GM21825 (cell line): ENCODE results near the gene CCDC170.
A peak's percentile ranks its signal among the peaks of the same experiment; 100 is the strongest.
"Not testable (repeated sequence)": the region's sequence is repeated elsewhere in the genome, so short reads cannot be mapped to it uniquely, and the experiment has no call there.

Experiments
- ATAC-seq: cut with Tn5 transposase; IDR thresholded peaks from one replicate; pipeline ENCODE4 v1.9.1; 2021; ENCODE audit warnings: mild to moderate bottlenecking, moderate library complexity; ENCODE audit not compliant: unreplicated experiment

CCDC170 gene

GRCh38 chr6:151494235-151494935 is 568 bp downstream of the CCDC170 start:
- no peak for ATAC-seq

- no peak for ATAC-seq
Observed at GRCh38 chr6:151494936-151495320, 1.1 kb downstream of the CCDC170 start.

DNA sequence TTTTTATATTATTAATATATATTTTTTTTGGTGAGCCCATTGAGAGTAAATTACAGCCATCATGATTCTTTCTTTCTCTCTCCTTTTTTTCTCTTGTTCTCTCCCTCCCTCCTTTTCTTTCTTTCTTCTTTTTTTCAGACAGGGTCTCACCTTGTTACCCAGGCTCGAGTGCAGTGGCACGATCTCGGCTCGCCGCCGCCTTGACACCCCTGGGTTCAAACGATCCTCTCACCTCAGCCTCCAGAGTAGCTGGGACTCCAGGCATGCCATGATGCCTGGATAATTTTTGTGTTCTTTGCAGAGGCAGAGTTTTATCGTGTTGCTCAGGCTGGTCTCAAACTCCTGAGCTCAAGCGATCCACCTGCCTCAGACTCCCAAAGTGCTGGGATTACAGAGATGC is 1.6 kb downstream of the CCDC170 start:
- ATAC-seq = no peak

GRCh38 chr6:151497905-151498304 is 4.1 kb downstream of the CCDC170 start:
- no peak for ATAC-seq

GRCh38 chr6:151498327-151498726 is 4.5 kb downstream of the CCDC170 start:
- peak; percentile 76 for ATAC-seq

GRCh38 chr6:151499551-151499950 is 5.7 kb downstream of the CCDC170 start:
- ATAC-seq = no peak

DNA sequence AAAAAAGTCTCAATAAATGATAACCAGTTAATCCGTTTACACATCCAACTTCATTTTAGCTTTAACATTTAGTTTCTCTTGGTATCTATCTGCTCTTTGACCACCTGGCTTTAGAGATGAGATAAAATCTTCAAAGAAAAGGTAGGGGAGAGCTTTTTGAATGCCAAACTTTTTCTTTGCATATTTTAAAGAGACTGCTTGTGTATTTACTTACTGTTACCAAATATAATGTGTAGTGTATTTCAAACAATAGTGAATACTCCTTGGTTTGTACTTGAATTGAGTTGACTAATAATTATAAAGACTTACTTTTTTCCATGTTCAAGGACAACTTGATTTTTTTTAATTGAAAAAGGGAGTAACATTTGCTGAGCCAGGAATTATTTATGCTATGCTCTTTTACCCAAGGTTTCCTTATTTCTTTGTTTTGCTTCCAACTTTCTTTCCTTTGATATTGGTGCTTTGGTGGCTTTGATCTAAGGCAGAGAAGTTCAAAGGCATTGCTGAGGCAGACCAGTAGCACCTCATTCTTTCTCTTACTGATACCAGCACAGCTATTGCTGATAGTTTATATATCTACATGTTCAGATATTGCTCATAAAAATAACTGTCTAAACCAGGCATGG is 7.8 kb downstream of the CCDC170 start:
- ATAC-seq = no peak

DNA sequence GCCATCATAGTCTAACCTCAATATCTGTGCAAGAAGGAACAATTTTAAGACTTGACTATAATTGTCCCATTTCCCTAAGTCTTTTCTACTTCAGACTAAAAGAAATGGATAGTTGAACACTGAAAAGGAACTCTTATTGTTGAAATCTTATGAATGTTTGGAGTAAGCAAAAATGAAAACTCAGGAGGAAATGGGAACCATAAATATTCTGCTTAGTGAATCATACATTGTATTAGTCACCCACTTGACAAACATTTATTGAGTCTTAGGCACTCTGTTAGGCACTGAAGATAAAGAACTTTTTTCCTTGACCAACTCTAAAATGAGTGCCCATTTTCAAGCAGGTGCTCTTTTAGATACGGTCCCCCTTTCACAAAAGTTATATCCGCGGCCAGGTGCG is 8.7 kb downstream of the CCDC170 start:
- ATAC-seq = no peak

DNA sequence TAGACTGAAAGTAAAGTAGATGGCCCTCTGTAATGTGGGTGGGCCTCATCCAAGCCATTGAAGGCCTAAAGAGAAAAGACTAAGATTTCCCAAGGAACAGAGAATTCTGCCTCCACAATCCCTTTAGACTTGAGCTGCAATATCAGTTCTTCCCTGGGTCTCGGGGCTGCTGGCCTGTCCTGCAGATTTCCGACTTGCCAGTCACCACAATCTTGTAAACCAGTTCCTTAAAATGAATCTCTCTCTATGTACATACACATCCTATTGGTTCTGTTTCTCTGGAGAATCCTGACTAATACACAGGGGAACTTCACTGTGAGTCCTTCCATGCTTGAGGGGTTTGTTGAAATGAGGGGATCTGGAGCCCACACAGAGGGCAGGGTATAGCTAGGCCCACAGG is 12.9 kb downstream of the CCDC170 start:
- no peak for ATAC-seq

GRCh38 chr6:151509048-151509447 is 15.2 kb downstream of the CCDC170 start:
- no peak for ATAC-seq

DNA sequence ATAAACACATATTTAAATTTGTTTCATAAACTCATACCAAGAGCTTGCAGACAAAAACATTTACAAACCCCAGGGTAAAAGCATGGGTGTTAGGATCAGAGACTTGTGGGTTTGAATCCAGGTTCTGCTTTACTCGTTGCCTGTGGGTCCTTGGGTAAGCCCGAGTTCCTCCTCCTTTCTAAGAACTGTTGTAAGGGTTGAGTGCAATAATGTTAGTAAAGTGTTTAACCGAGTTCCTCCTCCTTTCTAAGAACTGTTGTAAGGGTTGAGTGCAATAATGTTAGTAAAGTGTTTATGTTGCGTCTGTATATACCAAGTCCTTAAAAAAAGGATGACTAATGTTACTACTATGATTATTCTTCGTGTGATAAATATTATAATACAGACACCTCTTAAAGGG is 18.7 kb downstream of the CCDC170 start:
- ATAC-seq = no peak

GRCh38 chr6:151514000-151514730 is 20.3 kb downstream of the CCDC170 start:
- ATAC-seq = no peak

- ATAC-seq = not testable (repeated sequence)
Observed at GRCh38 chr6:151518992-151519391, 25.2 kb downstream of the CCDC170 start.

DNA sequence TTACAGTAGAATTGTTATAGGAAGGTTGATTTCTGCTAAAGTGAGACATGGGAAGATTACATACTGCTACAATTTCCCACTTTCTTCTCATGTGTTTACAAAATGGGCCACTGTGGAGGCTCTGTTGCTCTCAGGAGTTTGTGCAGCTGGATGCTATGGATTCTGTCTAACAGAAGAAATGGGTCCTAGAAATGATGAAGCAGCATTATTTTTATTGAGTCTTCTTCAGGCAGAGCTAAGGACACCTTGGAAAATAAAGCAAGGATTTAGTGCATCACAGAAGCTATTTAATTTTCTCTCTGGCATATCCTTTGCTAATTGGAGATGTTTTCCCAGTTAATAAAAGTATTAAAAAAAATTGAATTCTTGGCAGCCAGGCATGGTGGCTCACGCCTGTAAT is 29.2 kb downstream of the CCDC170 start:
- no peak for ATAC-seq

- no peak for ATAC-seq
Observed at GRCh38 chr6:151524059-151524458, 30.2 kb downstream of the CCDC170 start.

DNA sequence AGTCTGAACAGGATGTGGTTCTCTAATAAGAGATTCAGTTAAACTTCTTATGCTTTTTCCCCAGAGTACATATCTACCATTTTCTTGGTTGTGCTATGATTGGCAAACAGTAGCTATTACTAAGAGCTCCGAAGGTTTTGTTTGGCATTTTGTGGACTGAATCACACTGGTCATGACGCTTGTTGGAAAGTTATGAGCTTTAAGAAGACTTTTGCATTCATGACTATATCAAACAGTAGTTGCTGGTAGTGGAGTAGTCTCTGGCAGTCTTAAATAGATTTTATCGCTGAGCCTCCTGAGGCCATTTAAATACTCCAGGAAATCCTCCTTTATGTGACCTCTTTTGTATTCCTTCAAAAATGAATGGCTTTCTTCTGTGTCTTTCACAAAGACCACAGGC is 40.8 kb downstream of the CCDC170 start:
- no peak for ATAC-seq

DNA sequence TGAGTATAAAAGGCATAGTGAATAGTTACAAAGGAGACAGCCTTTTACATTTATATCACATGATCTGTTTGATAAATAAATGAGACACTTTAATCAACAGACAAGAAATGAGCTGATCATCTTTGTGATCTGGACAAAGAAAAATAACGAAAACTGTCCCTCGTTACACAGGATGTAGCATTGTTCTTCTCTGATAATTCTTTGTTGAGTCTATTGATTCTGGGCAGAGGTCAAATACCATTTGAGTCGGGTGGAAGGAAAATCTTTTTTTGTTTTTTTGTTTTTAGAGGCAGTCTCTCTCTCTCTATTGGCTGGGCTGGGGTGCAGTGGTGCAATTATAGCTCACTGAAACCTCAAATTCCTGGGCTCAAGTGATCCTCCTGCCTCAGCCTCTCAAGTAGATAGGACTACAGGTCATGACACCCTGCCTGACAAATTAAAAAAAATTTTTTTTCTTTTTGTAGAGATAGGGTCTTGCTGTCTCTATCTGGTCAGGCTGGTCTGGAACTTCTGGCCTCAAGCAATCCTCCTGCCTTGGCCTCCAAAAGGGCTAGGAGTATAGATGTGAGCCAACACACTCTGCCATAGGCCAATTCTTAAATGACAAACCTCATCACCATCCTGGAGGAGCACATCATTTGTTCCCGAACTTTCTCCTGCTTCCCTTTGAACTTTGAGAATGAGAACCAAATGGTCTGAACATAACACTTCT is 41.8 kb downstream of the CCDC170 start:
- ATAC-seq = no peak

- no peak for ATAC-seq
Observed at GRCh38 chr6:151536188-151536479, 42.3 kb downstream of the CCDC170 start.

GRCh38 chr6:151537556-151537955 is 43.7 kb downstream of the CCDC170 start:
- ATAC-seq = no peak

- no peak for ATAC-seq
Observed at GRCh38 chr6:151539506-151540268, 45.9 kb downstream of the CCDC170 start.

- ATAC-seq = no peak
Observed at GRCh38 chr6:151544453-151544852, 50.6 kb downstream of the CCDC170 start.
